HEK293 (cell line): ENCODE results near the gene GIPC1.

Source experiments
- CTCF ChIP-seq: fragments of 450-650 bp; formaldehyde crosslinking; IDR thresholded peaks from 2 replicates; pipeline ENCODE4 v1.5.1; 2016; ENCODE audit warnings: missing biosample characterization, missing genetic modification characterization
- REST ChIP-seq: fragments of 450-650 bp; formaldehyde crosslinking; IDR thresholded peaks from 2 replicates; pipeline ENCODE4 v1.5.1; 2016; ENCODE audit warnings: missing biosample characterization, missing genetic modification characterization
- ZNF610 ChIP-seq: fragments of 450-650 bp; formaldehyde crosslinking; IDR thresholded peaks from 2 replicates; pipeline ENCODE4 v1.5.1; 2016; ENCODE audit warnings: missing biosample characterization, missing genetic modification characterization, borderline replicate concordance

- TF ChIP-seq CTCF (tag by site-specific recombination) (no peak), ZNF610 (no peak), REST (no peak)
These were observed 14.6 kb upstream of the GIPC1 start for GRCh38 chr19:14510311-14511228.
